ENCODE data around the gene CERS5. TPM values are rescaled to one million over a fixed set of nuclear protein-coding genes. Genes with fewer than 3 reads are reported as not detected.

Gene CERS5
- total and polyA plus RNA-seq, 4 donors = 6.9 to 16.2 (median 8.2) TPM

DNA sequence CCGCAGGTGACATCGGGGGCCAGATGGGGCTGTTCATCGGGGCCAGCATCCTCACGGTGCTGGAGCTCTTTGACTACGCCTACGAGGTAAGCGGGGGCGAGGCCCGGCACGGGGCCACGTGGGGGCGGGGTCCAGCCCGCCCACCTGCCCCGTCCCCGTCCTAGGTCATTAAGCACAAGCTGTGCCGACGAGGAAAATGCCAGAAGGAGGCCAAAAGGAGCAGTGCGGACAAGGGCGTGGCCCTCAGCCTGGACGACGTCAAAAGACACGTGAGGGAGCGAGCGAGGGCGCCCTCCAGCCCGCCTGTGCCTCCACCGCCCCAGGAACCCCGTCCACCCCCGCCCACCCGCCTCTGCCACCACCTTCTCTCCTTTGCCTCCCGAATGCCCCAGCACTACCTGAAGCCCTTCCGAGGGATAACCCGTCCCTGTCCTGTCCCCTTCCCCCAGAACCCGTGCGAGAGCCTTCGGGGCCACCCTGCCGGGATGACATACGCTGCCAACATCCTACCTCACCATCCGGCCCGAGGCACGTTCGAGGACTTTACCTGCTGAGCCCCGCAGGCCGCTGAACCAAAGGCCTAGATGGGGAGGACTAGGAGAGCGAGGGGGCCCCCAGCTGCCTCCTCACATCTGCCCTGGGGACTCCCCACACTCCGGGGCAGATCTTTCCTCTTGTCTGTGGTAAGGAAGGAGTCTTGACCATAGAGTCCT, 85.9 kb downstream of the CERS5 start:
- no peak overlapping the region for H3K27ac ChIP-seq (ENCODE audit: low read depth in 1 of 2, low read length in 2 of 2)
- DNase-seq (ENCODE audit: low spot score) = no peak
- H3K27me3 ChIP-seq (ENCODE audit: control insufficient read depth in 4 of 4, insufficient read depth in 4 of 4, low read length in 3 of 4) = no peaks in the 10 kb centered on the region
- no peak overlapping the region for H3K4me3 ChIP-seq (ENCODE audit: low read depth in 1 of 3, low read length in 3 of 3)
- peaks cover 0 to 17% (median 9%) of the 10 kb centered on the region in 4 donors for H3K4me1 ChIP-seq (ENCODE audit: control insufficient read depth in 4 of 4, insufficient read depth in 4 of 4, low read length in 3 of 4)
- H3K9me3 ChIP-seq (ENCODE audit: control insufficient read depth in 4 of 4, low read length in 3 of 4) = no peaks in the 10 kb centered on the region
- 63% methylated on average over 46 of the region's 46 CpGs for WGBS
- H3K9ac ChIP-seq (ENCODE audit: low read depth in 1 of 2, low read length in 2 of 2) = no peak overlapping the region
- H3K36me3 ChIP-seq (ENCODE audit: control insufficient read depth in 4 of 4, insufficient read depth in 3 of 4, low read depth in 1 of 4, low read length in 3 of 4) = no peaks in the 10 kb centered on the region
- TF ChIP-seq EGR1 (IDR thresholded peaks at IDR 0.05; ENCODE audit: low read depth in 2 of 2) (no peak), SP1 (IDR thresholded peaks at IDR 0.05) (no peak), GABPA (IDR thresholded peaks at IDR 0.05 in 1 of 2, conservative IDR thresholded peaks at IDR 0.05 in 1 of 2) (no peak)
- TF ChIP-seq, protein P1, sequence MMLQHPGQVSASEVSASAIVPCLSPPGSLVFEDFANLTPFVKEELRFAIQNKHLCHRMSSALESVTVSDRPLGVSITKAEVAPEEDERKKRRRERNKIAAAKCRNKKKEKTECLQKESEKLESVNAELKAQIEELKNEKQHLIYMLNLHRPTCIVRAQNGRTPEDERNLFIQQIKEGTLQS (IDR thresholded peaks at IDR 0.05) = no peak

DNA sequence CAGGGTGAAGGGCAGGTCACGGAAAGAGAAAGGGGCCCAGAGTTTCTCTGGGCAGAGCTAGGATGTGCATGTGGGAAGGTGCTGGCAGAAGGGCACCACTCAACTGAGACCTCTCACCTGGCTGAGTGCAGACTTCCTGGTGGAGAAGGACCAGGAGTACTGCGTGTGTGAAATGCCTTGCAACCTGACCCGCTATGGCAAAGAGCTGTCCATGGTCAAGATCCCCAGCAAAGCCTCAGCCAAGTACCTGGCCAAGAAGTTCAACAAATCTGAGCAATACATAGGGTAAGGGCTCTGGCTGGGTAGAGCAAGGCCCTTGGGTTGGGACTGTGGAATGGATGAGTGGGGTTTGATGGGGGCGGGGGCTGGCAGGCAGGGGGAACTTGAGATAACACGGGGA, 87.4 kb downstream of the CERS5 start:
- DNase-seq (ENCODE audit: low spot score) = no peak
- 93% methylated on average over 5 of the region's 5 CpGs for WGBS
- no peak for TF ChIP-seq TAF1 (conservative IDR thresholded peaks at IDR 0.05)
- no peak for TF ChIP-seq RAD21 (IDR thresholded peaks at IDR 0.05)
- no peak for TF ChIP-seq HNF4G (IDR thresholded peaks at IDR 0.05)
- no peak for TF ChIP-seq FOXA2 (IDR thresholded peaks at IDR 0.05)
- TF ChIP-seq, protein P2, sequence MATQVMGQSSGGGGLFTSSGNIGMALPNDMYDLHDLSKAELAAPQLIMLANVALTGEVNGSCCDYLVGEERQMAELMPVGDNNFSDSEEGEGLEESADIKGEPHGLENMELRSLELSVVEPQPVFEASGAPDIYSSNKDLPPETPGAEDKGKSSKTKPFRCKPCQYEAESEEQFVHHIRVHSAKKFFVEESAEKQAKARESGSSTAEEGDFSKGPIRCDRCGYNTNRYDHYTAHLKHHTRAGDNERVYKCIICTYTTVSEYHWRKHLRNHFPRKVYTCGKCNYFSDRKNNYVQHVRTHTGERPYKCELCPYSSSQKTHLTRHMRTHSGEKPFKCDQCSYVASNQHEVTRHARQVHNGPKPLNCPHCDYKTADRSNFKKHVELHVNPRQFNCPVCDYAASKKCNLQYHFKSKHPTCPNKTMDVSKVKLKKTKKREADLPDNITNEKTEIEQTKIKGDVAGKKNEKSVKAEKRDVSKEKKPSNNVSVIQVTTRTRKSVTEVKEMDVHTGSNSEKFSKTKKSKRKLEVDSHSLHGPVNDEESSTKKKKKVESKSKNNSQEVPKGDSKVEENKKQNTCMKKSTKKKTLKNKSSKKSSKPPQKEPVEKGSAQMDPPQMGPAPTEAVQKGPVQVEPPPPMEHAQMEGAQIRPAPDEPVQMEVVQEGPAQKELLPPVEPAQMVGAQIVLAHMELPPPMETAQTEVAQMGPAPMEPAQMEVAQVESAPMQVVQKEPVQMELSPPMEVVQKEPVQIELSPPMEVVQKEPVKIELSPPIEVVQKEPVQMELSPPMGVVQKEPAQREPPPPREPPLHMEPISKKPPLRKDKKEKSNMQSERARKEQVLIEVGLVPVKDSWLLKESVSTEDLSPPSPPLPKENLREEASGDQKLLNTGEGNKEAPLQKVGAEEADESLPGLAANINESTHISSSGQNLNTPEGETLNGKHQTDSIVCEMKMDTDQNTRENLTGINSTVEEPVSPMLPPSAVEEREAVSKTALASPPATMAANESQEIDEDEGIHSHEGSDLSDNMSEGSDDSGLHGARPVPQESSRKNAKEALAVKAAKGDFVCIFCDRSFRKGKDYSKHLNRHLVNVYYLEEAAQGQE (IDR thresholded peaks at IDR 0.05) = no peak
- TF ChIP-seq, protein P1 (IDR thresholded peaks at IDR 0.05) = no peak
- no peak for TF ChIP-seq FOXA1 (IDR thresholded peaks at IDR 0.05)
- no peak for TF ChIP-seq EGR1 (IDR thresholded peaks at IDR 0.05; ENCODE audit: low read depth in 2 of 2)
- no peak for TF ChIP-seq NR2F2 (IDR thresholded peaks at IDR 0.05)
- no peak for TF ChIP-seq HNF4A (conservative IDR thresholded peaks at IDR 0.05)
- TF ChIP-seq, protein P3, sequence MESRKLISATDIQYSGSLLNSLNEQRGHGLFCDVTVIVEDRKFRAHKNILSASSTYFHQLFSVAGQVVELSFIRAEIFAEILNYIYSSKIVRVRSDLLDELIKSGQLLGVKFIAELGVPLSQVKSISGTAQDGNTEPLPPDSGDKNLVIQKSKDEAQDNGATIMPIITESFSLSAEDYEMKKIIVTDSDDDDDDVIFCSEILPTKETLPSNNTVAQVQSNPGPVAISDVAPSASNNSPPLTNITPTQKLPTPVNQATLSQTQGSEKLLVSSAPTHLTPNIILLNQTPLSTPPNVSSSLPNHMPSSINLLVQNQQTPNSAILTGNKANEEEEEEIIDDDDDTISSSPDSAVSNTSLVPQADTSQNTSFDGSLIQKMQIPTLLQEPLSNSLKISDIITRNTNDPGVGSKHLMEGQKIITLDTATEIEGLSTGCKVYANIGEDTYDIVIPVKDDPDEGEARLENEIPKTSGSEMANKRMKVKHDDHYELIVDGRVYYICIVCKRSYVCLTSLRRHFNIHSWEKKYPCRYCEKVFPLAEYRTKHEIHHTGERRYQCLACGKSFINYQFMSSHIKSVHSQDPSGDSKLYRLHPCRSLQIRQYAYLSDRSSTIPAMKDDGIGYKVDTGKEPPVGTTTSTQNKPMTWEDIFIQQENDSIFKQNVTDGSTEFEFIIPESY (IDR thresholded peaks at IDR 0.05) = no peak
- TF ChIP-seq RXRA (IDR thresholded peaks at IDR 0.05) = no peak
- TF ChIP-seq, protein P4, sequence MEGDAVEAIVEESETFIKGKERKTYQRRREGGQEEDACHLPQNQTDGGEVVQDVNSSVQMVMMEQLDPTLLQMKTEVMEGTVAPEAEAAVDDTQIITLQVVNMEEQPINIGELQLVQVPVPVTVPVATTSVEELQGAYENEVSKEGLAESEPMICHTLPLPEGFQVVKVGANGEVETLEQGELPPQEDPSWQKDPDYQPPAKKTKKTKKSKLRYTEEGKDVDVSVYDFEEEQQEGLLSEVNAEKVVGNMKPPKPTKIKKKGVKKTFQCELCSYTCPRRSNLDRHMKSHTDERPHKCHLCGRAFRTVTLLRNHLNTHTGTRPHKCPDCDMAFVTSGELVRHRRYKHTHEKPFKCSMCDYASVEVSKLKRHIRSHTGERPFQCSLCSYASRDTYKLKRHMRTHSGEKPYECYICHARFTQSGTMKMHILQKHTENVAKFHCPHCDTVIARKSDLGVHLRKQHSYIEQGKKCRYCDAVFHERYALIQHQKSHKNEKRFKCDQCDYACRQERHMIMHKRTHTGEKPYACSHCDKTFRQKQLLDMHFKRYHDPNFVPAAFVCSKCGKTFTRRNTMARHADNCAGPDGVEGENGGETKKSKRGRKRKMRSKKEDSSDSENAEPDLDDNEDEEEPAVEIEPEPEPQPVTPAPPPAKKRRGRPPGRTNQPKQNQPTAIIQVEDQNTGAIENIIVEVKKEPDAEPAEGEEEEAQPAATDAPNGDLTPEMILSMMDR (IDR thresholded peaks at IDR 0.05; ENCODE audit: low read depth, low read length, missing input control) = no peak
- no peak for TF ChIP-seq GABPA (IDR thresholded peaks at IDR 0.05 in 1 of 2, conservative IDR thresholded peaks at IDR 0.05 in 1 of 2)
- TF ChIP-seq, protein P5, sequence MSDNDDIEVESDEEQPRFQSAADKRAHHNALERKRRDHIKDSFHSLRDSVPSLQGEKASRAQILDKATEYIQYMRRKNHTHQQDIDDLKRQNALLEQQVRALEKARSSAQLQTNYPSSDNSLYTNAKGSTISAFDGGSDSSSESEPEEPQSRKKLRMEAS (IDR thresholded peaks at IDR 0.05) = no peak

More for the DNA sequence above, 87.4 kb downstream of the CERS5 start:
- Histone ChIP-seq H3K4me3 (ENCODE audit: low read depth in 1 of 3, low read length in 3 of 3) (no peak overlapping the region), H3K4me1 (ENCODE audit: control insufficient read depth in 4 of 4, insufficient read depth in 4 of 4, low read length in 3 of 4) (peaks cover 0 to 18% (median 12%) of the 10 kb centered on the region in 4 donors), H3K27ac (ENCODE audit: low read depth in 1 of 2, low read length in 2 of 2) (no peak overlapping the region), H3K27me3 (ENCODE audit: control insufficient read depth in 4 of 4, insufficient read depth in 4 of 4, low read length in 3 of 4) (no peaks in the 10 kb centered on the region), H3K36me3 (ENCODE audit: control insufficient read depth in 4 of 4, insufficient read depth in 3 of 4, low read depth in 1 of 4, low read length in 3 of 4) (no peaks in the 10 kb centered on the region), H3K9me3 (ENCODE audit: control insufficient read depth in 4 of 4, low read length in 3 of 4) (no peaks in the 10 kb centered on the region), H3K9ac (ENCODE audit: low read depth in 1 of 2, low read length in 2 of 2) (no peak overlapping the region)

Data from liver (tissue), 9 donors.